ENCODE results near the gene TSGA10IP.

GRCh38 chr11:65965986-65966762 lies 20.9 kb downstream of the TSGA10IP start:
- TF ChIP-seq CTCF (IDR thresholded peaks at IDR 0.05): no peak
- no peak for TF ChIP-seq POLR2A (IDR thresholded peaks at IDR 0.05)

Measured in heart left ventricle (tissue), 13 donors.